Erythroblast (primary cell): Measurements from ENCODE around the gene FCHSD1.
A peak's percentile ranks its signal among the peaks of the same experiment; 100 is the strongest.
"Not testable (repeated sequence)": the region's sequence is repeated elsewhere in the genome, so short reads cannot be mapped to it uniquely, and the experiment has no call there.

Source experiments
- DNase-seq, 2 experiments: peaks; one replicate each; lab custom pipeline; 2025; lab: John Stamatoyannopoulos, UW
- GATA1 ChIP-seq: IDR thresholded peaks from 2 replicates; pipeline ENCODE4 v1.6.1; 2011; ENCODE audit warnings: low read depth, mild to moderate bottlenecking, control low read depth, low read length, moderate library complexity
- POLR2A ChIP-seq: IDR thresholded peaks from 2 replicates; pipeline ENCODE4 v1.6.1; 2011; ENCODE audit warnings: mild to moderate bottlenecking, low read length

FCHSD1 gene

GRCh38 chr5:141632650-141633049 is 18.6 kb downstream of the FCHSD1 start:
- DNase-seq, result peak in 1 of 2 experiments; percentile 20
- no peak for TF ChIP-seq GATA1

- DNase-seq, result no peak
- no peak for TF ChIP-seq POLR2A
- TF ChIP-seq GATA1, result no peak
Measured at GRCh38 chr5:141630570-141631140, 20.6 kb downstream of the FCHSD1 start.

GRCh38 chr5:141628175-141628788 is 22.9 kb downstream of the FCHSD1 start:
- no peak for TF ChIP-seq POLR2A
- DNase-seq, result no peak

- TF ChIP-seq GATA1 (no peak), POLR2A (no peak)
- no peak for DNase-seq
Measured at GRCh38 chr5:141623611-141624010, 27.6 kb downstream of the FCHSD1 start.

- no peak for TF ChIP-seq GATA1
- no peak for TF ChIP-seq POLR2A
- DNase-seq, result no peak
Measured at GRCh38 chr5:141623186-141623585, 28.0 kb downstream of the FCHSD1 start.

- TF ChIP-seq GATA1 (no peak), POLR2A (peak; percentile 75)
Measured at GRCh38 chr5:141618804-141619554, 32.2 kb downstream of the FCHSD1 start, which contains the start of gene DIAPH1. TSS of gene DIAPH1 (minus strand) at chr5:141619000. CDS start at chr5:141618914, 86 bp downstream.

GRCh38 chr5:141618030-141618803 is 33.0 kb downstream of the FCHSD1 start:
- no peak for TF ChIP-seq POLR2A
- TF ChIP-seq GATA1, result no peak
- peak; percentile 75 to 82 for DNase-seq

More at GRCh38 chr5:141618804-141619554, 32.2 kb downstream of the FCHSD1 start, which contains the start of gene DIAPH1:
- peak; percentile 99 for DNase-seq

- peak; percentile 58 to 72 for DNase-seq
- TF ChIP-seq GATA1 (no peak), POLR2A (peak; percentile 9)
Measured at GRCh38 chr5:141617682-141618029, 33.6 kb downstream of the FCHSD1 start.

GRCh38 chr5:141617128-141617527 is 34.1 kb downstream of the FCHSD1 start:
- TF ChIP-seq POLR2A, result no peak
- TF ChIP-seq GATA1, result no peak
- peak; percentile 59 to 80 for DNase-seq

- peak in 1 of 2 experiments; percentile 15 for DNase-seq
- TF ChIP-seq POLR2A (no peak), GATA1 (no peak)
Measured at GRCh38 chr5:141615991-141616720, 35.1 kb downstream of the FCHSD1 start.

GRCh38 chr5:141613344-141613743 is 37.9 kb downstream of the FCHSD1 start:
- no peak for DNase-seq
- no peak for TF ChIP-seq GATA1

- no peak for DNase-seq
- TF ChIP-seq GATA1, result no peak
- TF ChIP-seq POLR2A, result no peak
Measured at GRCh38 chr5:141611289-141611688, 39.9 kb downstream of the FCHSD1 start.

- not testable (repeated sequence) for DNase-seq
Measured at GRCh38 chr5:141609921-141610320, 41.3 kb downstream of the FCHSD1 start.

GRCh38 chr5:141609044-141609443 is 42.2 kb downstream of the FCHSD1 start:
- TF ChIP-seq POLR2A, result no peak
- no peak for TF ChIP-seq GATA1
- no peak for DNase-seq
